DND-41 (cell line): ENCODE data around the gene RNF168.
"Not testable (repeated sequence)": the region's sequence is repeated elsewhere in the genome, so short reads cannot be mapped to it uniquely, and the experiment has no call there.

ENCODE experiments used
- ATAC-seq: fragments of 200-7000 bp; cut with Tn5 transposase; 3 replicates; pipeline ENCODE4 v1.9.1; 2021; ENCODE audit warnings: low read depth; ENCODE audit not compliant: insufficient read depth
- DNase-seq: peaks from one replicate; pipeline ENCODE4 v3.0.0-alpha.2; 2020
- H2AFZ ChIP-seq: 2 replicates; pipeline ENCODE4 v1.6.0; 2012; ENCODE audit warnings: low read depth, low read length
- H3K27ac ChIP-seq: 2 replicates; pipeline ENCODE4 v1.5.1; 2012; ENCODE audit warnings: low read length, inconsistent platforms
- H3K27me3 ChIP-seq: fragments of 200-600 bp; sonication (generic); 2 replicates; pipeline ENCODE4 v1.6.0; 2012; ENCODE audit warnings: low read length, mild to moderate bottlenecking, inconsistent platforms; ENCODE audit not compliant: insufficient read depth, poor library complexity
- H3K36me3 ChIP-seq: 2 replicates; pipeline ENCODE4 v1.5.1; 2012; ENCODE audit warnings: low read length, inconsistent platforms; ENCODE audit not compliant: insufficient read depth
- H3K4me1 ChIP-seq: 2 replicates; pipeline ENCODE4 v1.5.1; 2012; ENCODE audit warnings: mild to moderate bottlenecking, low read length; ENCODE audit not compliant: insufficient read depth
- H3K4me2 ChIP-seq: 2 replicates; pipeline ENCODE4 v1.6.0; 2012; ENCODE audit warnings: mild to moderate bottlenecking, moderate library complexity, low read length, inconsistent platforms; ENCODE audit not compliant: insufficient read depth
- H3K4me3 ChIP-seq, 2 experiments: fragments of 200-600 bp in 1 of 2; shearing (Covaris generic) in 1 of 2; 2 replicates each; pipeline ENCODE4 v1.5.1; 2012 to 2016; ENCODE audit warnings: inconsistent platforms in 2 of 2, low read length in 2 of 2, mild to moderate bottlenecking in 2 of 2, low read depth in 1 of 2, moderate library complexity in 1 of 2
- H3K79me2 ChIP-seq: 2 replicates; pipeline ENCODE4 v1.6.0; 2012; ENCODE audit warnings: low read length, inconsistent platforms; ENCODE audit not compliant: insufficient read depth
- H3K9ac ChIP-seq: 2 replicates; pipeline ENCODE4 v1.6.0; 2012; ENCODE audit warnings: low read depth, mild to moderate bottlenecking, inconsistent platforms, low read length, moderate library complexity
- H3K9me3 ChIP-seq: 2 replicates; pipeline ENCODE4 v1.5.1; 2012; ENCODE audit warnings: low read length, moderate library complexity, mild to moderate bottlenecking, inconsistent platforms; ENCODE audit not compliant: insufficient read depth, severe bottlenecking
- H4K20me1 ChIP-seq: 2 replicates; pipeline ENCODE4 v1.6.0; 2012; ENCODE audit warnings: low read length; ENCODE audit not compliant: insufficient read depth
- CTCF ChIP-seq: IDR thresholded peaks from 2 replicates; pipeline ENCODE4 v1.5.1; 2012; ENCODE audit warnings: borderline replicate concordance, low read length, moderate library complexity, mild to moderate bottlenecking; ENCODE audit not compliant: poor library complexity, severe bottlenecking; ENCODE audit errors: extremely low read depth
- EZH2 ChIP-seq: IDR thresholded peaks from 3 replicates; pipeline ENCODE4 v1.6.1; 2012; ENCODE audit warnings: borderline replicate concordance, low read depth, mild to moderate bottlenecking, moderate library complexity, low read length, inconsistent platforms; ENCODE audit not compliant: severe bottlenecking

Gene RNF168

GRCh38 chr3:196471551-196471950 lies 32.0 kb downstream of the RNF168 start:
- Histone ChIP-seq H3K79me2 (peaks cover 15% of the 10 kb centered on the region), H3K27ac (no peak overlapping the region), H4K20me1 (peaks cover 6% of the 10 kb centered on the region; the same call in 1 of the 2 replicates), H3K4me3 (no peak overlapping the region), H3K4me2 (no peak overlapping the region), H3K4me1 (no peaks in the 10 kb centered on the region), H3K9me3 (no peaks in the 10 kb centered on the region), H3K9ac (no peak overlapping the region), H3K27me3 (no peaks in the 10 kb centered on the region), H2AFZ (no peak overlapping the region), H3K36me3 (peaks cover 71% of the 10 kb centered on the region)
- no peak for DNase-seq
- TF ChIP-seq CTCF, result no peak
- no peak for TF ChIP-seq EZH2
- no peak for ATAC-seq

- not testable (repeated sequence) for H4K20me1 ChIP-seq, H3K27ac ChIP-seq, H3K9ac ChIP-seq, H3K4me2 ChIP-seq, H3K4me3 ChIP-seq, H3K27me3 ChIP-seq, DNase-seq, ATAC-seq, H3K4me1 ChIP-seq, H3K9me3 ChIP-seq, H2AFZ ChIP-seq
- Histone ChIP-seq H3K36me3 (peaks cover 64% of the 10 kb centered on the region), H3K79me2 (peaks cover 15% of the 10 kb centered on the region)
Observed at GRCh38 chr3:196470182-196470581, 33.4 kb downstream of the RNF168 start.

- Histone ChIP-seq H3K27ac (no peak overlapping the region), H3K79me2 (0 out of 2 replicates have a peak, but pooled peaks cover 2% of the 10 kb centered on the region), H3K4me1 (no peaks in the 10 kb centered on the region), H3K9me3 (no peaks in the 10 kb centered on the region), H3K27me3 (no peaks in the 10 kb centered on the region), H3K4me2 (no peak overlapping the region), H3K36me3 (peaks cover 9% of the 10 kb centered on the region), H2AFZ (no peak overlapping the region), H3K4me3 (no peak overlapping the region), H4K20me1 (no peaks in the 10 kb centered on the region), H3K9ac (no peak overlapping the region)
- DNase-seq (no peak), ATAC-seq (no peak)
- no peak for TF ChIP-seq CTCF
- no peak for TF ChIP-seq EZH2
Observed at GRCh38 chr3:196463804-196464203, 39.8 kb downstream of the RNF168 start.

- no peaks in the 10 kb centered on the region for H3K4me1 ChIP-seq
- ATAC-seq, result no peak
- H3K4me3 ChIP-seq, result no peak overlapping the region
- peaks cover 6% of the 10 kb centered on the region for H3K36me3 ChIP-seq
- no peaks in the 10 kb centered on the region for H3K9me3 ChIP-seq
- no peaks in the 10 kb centered on the region for H4K20me1 ChIP-seq
- TF ChIP-seq CTCF (no peak), EZH2 (no peak)
- no peaks in the 10 kb centered on the region for H3K79me2 ChIP-seq
- no peak overlapping the region for H3K27ac ChIP-seq
- H3K4me2 ChIP-seq, result no peak overlapping the region
- DNase-seq, result no peak
- H3K9ac ChIP-seq, result no peak overlapping the region
- H3K27me3 ChIP-seq, result no peaks in the 10 kb centered on the region
- no peak overlapping the region for H2AFZ ChIP-seq
Observed at GRCh38 chr3:196463478-196463756, 40.2 kb downstream of the RNF168 start.

GRCh38 chr3:196462680-196463477 lies 40.7 kb downstream of the RNF168 start:
- not testable (repeated sequence) for H3K4me1 ChIP-seq, DNase-seq

More at GRCh38 chr3:196462680-196463477, 40.7 kb downstream of the RNF168 start:
- H3K9me3 ChIP-seq, H3K79me2 ChIP-seq, H3K27me3 ChIP-seq, ATAC-seq, H3K9ac ChIP-seq, H4K20me1 ChIP-seq, H3K36me3 ChIP-seq, H3K4me2 ChIP-seq, H3K27ac ChIP-seq, H3K4me3 ChIP-seq, H2AFZ ChIP-seq: not testable (repeated sequence)
